GM19438 (cell line): Measurements from ENCODE around the gene PRXL2B.

ENCODE experiments used
- ATAC-seq: cut with Tn5 transposase; IDR thresholded peaks from one replicate; pipeline ENCODE4 v1.9.1; 2021; ENCODE audit warnings: low read depth; ENCODE audit not compliant: unreplicated experiment

PRXL2B gene

DNA sequence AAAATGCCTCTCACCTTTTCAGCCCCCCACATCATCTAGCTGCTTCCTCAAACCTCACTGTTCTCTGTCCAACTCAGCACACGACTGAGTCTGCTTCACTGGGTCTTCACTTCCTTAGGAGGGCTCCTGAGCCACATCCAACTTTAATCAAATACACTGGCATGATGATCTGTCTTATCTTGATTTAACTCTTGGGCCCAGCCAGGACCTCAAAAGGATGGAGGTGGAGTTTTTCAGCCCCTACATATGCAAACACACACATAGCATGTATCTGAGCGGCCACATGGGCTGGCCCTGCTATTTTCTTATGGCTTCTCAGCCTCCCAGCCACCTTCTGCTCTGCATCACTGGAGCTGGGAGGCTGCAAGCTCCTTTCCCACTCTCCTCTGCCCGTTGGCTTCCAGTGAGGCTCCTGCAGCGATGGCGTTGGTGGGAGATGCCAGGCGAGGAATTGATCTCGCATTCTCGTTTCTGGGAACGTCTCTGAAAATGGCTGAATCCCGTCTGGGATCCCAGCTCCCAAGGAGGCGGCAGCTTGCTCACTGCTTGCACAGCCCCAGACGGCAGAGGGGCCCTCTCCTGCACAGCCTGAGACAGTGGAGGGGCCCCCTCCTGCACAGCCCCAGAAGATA, 1.8 kb upstream of the PRXL2B start:
- ATAC-seq: no peak

DNA sequence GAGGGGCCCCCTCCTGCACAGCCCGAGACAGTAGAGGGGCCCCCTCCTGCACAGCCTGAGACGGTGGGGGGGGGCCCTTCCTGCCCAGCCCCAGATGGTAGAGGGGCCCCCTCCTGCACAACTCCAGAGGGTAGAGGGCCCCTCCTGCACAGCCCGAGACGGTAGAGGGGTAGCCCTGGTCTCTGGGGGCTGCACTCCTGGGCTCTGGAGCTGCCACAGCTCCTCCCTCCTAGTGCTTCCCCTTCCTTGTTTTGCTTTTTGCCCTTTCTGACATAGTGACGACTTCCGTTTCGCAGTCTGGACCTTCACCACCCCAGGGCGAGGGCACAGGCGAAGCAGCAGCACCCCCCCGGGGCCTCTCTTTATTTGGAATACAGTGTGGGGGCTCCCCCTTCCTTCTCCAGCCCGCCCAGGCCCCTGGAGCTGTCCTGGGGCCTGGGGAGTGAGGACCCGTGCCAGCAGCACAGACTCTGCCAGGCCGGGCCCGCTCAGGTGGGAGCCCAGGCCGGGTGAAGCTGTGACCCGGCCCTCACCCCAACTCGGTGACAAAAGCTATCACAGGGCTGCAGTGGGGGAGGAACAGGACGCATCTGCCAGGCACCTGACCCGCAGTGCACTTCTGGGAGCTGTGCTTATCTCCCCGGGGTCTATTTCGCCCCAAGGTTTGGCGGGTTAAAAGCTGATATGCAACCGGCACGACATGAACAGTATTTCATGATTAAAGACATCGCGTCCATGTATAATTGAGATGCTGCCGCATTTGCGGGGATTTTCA, 1.1 kb upstream of the PRXL2B start:
- ATAC-seq: no peak

DNA sequence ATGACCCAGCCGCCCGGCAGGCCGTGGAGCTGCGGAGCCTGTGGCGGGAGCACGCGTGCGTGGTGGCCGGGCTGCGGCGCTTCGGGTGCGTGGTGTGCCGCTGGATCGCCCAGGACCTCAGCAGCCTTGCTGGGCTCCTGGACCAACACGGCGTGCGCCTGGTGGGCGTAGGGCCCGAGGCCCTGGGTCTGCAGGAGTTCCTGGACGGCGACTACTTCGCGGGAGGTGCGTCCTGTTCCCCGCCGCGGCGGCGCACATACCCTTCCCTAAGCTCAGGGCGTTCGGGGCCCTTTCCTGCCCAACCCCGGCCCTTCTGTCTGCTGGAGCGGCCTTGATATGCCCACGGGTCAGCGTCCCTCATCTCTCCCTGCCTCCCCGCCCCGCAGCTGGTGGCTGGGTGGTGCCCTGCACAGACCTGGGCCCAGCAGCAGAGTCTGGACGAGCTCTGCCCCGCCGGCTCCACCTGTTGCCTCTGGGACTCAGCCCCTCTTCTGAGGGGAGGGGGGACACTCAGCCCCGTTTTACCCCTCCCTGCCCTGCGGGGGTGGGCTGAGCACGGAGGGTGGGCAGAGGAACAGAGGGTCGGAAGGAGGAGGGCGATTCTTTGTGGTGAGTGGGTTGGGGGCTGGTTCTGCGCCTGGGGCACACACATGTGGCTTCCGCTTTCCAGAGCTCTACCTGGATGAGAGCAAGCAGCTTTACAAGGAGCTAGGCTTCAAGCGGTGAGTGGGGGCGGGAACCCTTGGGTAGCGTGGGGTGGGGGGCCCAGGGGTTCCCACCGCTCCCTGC, 688 bp downstream of the PRXL2B start:
- no peak for ATAC-seq

DNA sequence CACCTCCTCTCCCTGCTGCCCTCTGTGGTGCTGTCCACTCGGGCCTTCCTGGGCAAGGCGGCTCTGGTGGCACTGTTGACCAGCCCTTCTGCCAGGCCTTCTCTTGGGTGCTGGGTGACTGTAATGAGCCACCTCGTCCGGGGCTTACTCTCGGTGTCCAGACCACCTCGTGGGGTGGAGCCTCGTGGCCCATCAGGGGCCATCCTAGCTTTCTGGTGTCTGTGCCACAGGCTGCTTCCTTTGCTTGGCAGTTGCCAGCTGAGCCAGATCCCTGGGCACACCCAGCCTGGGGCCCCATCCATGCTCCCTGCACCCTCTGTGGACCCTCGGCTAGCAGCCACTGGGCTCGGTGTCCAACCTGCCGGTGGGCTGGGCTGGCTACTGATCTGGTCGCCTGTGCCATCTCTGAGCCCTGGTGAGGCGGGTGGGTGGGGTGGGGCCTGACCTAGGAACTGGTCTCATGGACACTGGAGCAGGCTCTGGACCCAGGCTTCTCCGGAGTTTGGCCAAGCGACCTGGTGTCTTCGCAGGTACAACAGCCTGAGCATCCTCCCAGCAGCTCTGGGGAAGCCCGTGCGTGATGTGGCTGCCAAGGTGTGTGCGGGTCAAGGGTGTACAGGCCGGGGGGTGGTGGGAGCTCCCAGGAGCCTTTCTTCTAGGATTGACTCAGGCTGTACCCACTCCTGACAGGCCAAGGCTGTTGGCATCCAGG, 1.4 kb downstream of the PRXL2B start:
- ATAC-seq: no peak

DNA sequence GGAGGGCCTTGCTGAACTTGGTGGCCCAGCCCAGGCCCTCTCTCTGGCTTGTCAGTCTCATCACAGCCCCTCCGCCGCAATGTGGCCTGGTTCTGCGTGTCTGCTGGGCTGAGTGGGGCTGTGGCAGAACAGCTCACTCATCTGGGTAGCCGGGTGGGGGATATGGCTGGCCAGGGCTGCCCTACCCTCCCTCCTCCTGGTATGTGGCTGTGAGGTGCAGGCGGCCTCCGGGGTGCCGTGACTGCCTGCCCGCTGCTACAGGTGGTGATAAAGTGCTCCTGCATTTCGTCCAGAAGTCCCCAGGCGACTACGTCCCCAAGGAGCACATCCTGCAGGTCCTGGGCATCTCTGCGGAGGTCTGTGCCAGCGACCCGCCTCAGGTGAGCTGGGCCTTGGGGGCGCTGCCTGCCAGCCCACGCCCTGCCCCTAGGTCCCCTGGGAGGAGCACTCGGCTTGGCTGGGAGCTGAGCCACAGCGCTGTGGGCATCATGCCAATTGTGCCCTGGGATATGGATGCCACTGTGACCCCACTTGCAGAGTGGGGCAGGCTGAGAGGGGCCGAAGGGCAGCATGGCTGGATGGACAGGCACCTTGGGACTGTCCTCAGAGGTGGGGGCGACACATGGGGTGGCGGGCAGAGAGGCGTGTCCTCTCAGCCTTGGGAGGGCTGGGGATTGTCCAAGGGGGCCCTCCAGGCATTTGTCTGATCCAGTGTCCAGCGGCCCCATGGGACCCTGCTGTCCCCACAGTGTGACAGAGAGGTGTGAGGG, 2.3 kb downstream of the PRXL2B start:
- ATAC-seq: no peak

DNA sequence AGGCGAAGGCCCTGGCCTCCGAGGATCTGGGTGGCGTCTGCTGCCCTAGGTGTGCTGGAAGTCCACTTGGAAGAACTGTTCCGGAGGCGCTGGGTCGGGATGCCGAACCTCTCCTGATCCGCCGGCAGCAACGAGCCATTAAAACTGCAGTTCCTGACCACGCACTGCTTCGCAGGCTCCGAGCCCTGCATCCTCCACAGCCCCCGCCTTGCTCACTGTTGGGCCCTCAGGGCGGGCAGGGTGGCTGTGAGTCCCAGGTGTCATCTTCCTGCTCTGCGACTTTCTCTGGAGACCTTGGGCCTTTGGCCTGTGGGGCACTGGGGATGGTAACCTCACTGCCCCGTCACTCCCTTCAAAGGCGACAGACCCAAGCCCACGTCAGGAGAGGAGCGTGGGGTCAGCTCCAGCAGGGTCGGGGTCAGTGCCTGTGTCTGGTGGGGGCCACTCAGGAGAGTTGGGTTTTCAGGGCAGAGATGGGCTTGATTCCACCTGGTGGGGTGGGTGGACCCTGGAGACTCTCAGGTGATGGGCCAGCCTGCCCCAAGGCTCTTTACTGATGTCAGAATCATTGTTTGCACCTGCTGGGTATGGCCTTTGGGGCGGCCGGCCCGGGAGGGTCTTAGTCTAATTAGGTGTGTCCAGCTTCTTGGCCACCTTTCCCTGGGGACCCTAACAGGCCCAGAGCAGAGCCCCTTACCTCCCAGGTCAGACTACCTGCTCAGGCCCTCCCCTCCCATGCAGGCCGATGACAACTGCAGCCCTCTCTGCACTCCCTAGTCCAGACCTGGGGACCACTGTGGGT, 3.1 kb downstream of the PRXL2B start:
- ATAC-seq: no peak

DNA sequence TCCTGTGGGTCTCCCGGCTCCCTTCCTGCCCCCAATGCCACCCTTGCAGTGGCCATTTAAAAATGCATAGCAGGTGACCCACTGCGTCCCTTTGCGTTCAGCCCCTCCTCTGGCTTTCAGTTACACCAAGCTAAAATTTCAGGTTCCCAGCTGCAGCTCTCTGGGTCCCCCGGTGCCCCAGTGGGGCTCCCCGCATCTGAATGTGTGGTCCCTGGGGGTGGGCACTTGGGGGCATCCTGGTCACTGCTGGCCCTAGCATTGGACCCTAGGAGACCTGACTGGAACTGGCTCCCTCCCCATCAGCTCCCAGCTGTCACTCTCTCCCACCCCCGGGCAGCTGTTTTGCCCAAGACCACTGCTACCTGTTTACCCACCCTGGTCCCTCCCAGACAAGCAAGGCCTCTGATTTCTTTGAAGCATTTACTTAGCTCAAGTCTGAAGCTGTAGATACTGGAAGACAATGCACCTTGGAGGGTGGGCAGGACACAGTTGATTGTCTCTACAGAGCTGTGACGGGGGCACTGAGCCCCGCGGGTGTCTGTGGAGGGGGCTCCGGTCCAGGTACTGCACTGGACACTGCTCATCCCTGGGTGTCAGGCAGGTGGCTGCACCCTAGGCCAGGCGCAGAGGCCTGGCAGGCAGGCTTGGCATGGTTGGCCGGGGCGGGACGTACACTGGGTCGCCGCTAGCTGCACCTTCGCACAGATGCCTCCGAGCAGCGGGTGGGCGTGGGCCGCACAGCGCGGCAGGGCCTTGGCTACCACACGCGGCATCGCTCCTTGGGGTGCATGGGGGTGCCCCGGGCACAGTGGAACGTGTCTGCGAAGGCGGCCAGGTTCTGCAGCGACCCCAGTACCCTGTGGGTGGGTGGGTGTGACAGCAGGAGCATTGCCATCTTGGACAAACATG, 3.9 kb downstream of the PRXL2B start:
- ATAC-seq: no peak

DNA sequence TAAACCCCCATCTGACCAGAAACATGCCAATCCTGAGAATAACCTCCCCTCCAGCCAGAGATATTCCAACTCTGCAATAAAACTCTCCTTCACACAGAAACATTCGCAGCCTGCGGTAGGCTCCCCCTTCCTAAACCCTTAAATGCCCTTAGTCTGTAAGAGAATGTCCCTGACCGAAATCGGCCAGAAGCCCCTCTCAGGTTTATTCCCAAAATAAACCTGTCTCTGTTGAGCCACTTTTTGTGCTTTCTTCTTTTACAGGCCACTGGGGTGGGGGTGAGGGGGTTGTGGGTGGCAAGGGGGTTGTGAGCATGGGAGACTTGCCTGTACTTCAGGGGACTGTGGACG, 4.6 kb downstream of the PRXL2B start:
- no peak for ATAC-seq

DNA sequence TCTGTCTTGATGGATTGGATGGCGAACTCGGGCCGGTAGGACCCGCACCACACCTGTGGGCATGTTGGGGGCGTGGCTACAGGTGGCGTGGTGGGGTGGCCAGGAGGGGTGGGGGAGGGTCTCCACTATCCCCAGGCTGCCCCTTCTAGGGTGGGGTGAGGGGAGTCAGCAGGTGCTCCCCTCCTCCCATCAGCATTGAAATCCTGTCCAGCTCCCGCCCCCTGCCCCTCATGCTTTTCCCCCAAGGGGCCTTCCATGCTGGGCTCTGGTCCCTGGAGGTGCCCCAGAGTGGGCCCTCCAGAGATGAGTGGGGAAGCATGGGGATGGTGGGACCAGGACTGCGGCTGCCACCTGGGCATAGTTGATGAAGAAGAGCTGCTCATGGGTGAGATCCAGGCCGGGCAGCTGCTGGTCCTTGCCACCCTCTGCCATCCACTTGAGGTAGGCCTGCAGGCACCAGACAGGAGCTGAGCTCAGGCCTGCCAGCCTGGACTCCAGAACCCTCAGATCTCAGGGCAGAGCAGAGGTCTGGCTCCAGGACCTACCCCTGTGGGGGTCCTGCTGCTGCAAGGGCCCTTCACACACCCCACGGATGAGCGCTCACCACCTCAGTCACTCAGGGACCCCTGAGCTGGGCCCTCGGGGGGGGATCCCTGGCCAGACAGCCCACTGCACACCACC, 5.1 kb downstream of the PRXL2B start:
- ATAC-seq: no peak

DNA sequence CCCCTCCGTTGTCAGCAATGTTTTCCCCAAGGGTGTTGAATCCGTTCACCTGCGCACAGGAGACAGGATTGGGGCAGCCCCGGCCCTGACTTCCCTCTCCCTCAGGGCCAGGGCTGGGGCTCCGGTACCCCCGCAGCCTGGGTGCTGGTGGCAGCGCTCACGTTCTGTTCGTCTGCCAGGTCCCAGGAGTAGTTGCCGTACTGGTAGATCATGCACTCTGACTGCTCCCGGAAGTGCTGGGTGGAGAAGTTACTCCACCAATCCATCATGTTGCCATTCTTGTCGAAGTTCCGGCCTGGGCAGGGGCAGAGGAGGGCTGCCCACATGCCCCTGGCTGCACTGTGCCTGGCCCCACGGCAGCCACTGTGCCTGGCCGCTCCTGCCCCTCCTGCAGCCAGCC, 6.1 kb downstream of the PRXL2B start:
- no peak for ATAC-seq

DNA sequence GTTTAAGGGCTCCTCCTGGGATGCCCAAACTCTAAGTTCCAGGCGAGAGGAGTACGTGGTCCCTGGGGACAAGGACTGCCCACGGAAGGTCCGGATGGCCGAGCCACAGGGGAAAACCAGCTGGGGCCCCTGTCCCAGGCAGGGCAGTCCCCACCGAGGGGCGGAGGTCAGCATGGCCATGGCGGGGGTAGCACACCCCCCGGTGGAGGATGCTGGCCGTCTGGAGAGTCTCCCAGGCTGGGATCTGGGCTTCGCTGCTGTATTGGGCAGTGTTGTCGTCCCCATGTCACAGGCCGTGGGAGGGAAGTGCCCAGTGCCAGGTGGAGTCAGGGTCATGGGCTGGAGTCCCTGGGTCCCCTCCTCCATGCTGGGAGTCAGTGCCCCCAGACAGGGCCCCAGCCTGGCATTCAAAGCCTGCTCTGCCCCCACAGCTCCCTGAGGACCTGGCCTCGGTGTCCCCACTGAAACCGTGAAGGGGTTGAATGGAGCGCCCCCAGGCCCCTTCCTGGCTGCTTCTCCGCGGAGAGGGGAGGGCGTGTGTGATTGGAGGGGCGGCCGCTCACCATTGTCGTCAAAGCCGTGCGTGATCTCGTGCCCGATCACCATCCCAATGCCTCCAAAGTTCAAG, 6.8 kb downstream of the PRXL2B start:
- ATAC-seq: no peak

DNA sequence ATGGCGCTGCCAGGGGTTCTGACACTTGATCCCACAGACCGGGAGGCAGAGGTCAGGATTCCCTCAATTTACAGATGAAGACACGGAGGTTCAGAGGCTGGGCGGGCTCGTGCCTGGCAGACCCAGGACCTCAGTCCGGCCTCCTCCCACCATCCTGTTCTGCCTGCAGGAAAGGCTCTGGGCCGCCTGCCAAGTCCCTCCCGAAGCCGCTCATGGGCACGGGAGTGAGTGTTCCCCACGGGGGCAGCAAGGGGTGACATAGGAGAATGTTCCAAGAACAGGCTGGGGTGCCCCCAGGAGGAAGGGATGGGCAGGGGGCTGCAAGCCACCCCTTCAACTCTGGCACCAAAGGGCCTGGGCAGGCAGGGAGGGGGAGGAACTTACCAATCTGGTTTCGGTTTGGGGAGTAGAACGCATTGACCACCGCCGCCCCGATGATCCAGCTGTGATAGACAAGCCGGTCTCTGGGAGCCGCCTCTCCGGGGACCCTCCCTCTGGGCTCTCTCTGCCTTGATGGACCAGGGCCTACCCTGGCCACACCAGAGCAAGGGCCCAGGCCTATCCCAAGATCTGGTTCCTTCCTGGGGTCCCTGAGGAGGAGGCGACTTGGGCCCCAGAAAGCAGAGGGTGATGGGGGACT, 7.5 kb downstream of the PRXL2B start:
- no peak for ATAC-seq

DNA sequence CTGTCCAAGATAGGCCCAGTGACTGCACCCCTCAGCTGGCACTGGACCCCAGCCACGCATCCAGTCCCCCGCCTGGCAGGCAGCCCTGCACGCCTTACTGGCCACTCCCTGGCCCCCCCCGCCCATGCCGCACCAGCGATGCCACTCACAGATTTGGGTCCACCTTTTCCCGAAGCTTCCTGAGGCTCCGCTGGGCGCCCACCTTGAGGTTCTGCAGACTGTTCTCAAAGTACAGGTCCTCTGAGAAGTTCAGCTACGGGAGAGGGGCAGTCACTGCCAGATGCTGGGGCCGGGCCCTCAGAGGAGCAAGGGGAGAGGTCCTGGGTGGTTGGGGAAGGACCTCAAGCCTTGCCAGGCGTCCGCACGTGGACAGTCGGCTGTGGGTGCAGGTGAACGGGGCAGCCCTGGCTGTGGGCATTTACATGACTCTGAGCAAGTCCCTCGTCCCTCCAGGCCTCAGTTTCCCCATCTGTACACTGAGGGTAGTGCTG, 8.1 kb downstream of the PRXL2B start:
- ATAC-seq: no peak

DNA sequence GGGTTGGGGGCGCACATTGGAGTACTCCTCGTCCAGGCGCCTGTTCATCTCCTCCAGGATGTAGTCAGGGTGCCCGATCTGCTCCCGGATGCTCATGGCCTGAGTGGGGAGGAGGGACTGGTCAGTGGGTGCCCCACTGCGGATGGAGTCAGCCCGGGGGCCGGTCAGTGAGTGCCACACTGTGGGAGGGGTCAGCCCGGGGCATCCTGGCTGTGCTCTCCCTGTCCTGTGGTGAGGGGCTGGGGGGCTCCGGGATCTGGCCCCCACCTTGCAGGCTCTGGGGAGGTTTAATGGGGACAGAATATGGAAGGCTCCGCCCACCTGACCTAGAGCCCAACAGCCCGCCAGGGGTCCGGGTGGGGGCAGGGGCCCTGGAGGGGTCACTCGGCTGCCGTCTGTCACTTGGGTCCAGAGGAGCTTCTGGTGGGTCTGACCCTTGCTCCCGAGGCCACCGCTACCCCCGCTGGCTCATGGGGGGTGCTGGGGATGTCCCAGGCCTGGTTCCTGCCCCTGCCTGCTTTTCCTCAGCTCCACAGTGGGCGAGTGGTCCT, 8.8 kb downstream of the PRXL2B start:
- ATAC-seq: no peak

DNA sequence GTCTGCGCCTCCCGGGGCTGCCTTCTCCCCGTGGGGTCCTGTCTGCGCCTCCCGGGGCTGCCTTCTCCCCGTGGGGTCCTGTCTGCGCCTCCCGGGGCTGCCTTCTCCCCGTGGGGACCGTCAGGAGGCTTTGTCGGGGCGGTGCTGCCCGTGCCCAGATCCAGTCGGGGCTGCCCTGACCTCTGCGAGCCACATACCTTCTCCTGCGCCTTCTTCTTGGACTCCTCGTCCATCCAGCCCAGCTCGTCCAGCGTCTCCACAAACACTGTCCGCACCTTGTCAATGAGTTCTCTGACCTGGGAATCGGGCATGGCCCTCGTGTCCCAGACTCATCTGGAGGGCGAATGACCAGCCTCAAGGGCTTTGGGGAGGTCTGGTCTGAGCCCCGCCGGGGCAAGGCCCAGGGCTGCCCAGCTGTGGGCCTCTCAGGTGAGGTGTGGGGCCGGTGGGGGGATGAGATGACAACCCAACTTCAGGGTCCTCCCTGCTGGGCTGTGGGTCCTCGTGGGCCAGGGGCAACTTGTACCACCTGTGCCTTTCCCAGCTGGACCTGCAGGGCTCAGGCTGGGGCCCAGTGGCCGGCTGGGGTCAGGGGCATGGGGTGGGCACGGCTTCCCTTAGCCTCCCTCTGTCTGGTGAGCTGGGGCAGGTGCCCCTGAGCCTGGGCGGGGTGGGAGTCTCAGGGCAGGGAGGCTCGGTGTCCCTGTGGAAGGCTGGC, 9.4 kb downstream of the PRXL2B start:
- ATAC-seq: no peak
